Body of pancreas (tissue), 4 donors: ENCODE data around the gene TMEM129. TPM values are rescaled to one million over a fixed set of nuclear protein-coding genes. Genes with fewer than 3 reads are reported as not detected.

Experiments used
- ATAC-seq: fragments of 150-250 bp; one replicate; pipeline ENCODE4 v1.9.1; 2016
- DNase-seq, 4 donors: peaks; one replicate each; pipeline ENCODE4 v3.0.0-alpha.2; 2019
- H3K27ac ChIP-seq, 4 donors: fragments of 200-600 bp; sonication (generic); 1 replicate in 3 of 4; 2 replicates in 1 of 4; pipeline versions ENCODE4 v1.5.1 to v1.6.1; 2016 to 2019; ENCODE audit warnings: mild to moderate bottlenecking in 1 of 4, mixed read lengths in 1 of 4, moderate library complexity in 1 of 4
- H3K27me3 ChIP-seq, 2 donors: fragments of 200-600 bp; sonication (generic); one replicate each; pipeline ENCODE4 v1.6.0; 2016; ENCODE audit warnings: mild to moderate bottlenecking in 1 of 2
- H3K36me3 ChIP-seq, 2 donors: fragments of 200-600 bp; sonication (generic); replicated peaks in 1 of 2; 2 replicates each; pipeline ENCODE4 v1.5.1; 2016; ENCODE audit warnings: low read depth in 2 of 2; ENCODE audit not compliant: insufficient read depth in 1 of 2
- H3K4me1 ChIP-seq: fragments of 200-600 bp; sonication (generic); one replicate; pipeline ENCODE4 v1.6.0; 2016
- H3K4me3 ChIP-seq, 2 donors: fragments of 200-600 bp; sonication (generic); 1 replicate in 1 of 2; 2 replicates in 1 of 2; pipeline ENCODE4 v1.5.1; 2016 to 2019
- H3K9me3 ChIP-seq, 3 donors: fragments of 200-600 bp; sonication (generic); 1 replicate in 2 of 3; 2 replicates in 1 of 3; pipeline ENCODE4 v1.5.1; 2016
- POLR2A ChIP-seq, 3 donors: fragments of 450-650 bp; IDR thresholded peaks; one replicate each; pipeline ENCODE4 v1.6.1; 2016; ENCODE audit warnings: antibody characterized with exemption in 3 of 3, mild to moderate bottlenecking in 2 of 3
- WGBS, 2 donors: methylation state at CpG; one replicate each; pipeline ENCODE4 v1.1.5; 2017; 5-methylcytosine and 5-hydroxymethylcytosine counted together
- intact Hi-C: fragments of 100-400 bp; cut with DNase I; formaldehyde crosslinking; loops from one replicate; pipeline ENCODE4 v1.15.1; 2023
- total RNA-seq, 2 donors: library from RNA; depleted of rRNA; stranded (reverse); fragments of >200 nt; gene quantifications; one replicate each; pipeline ENCODE4 v1.1.0, GENCODE V29; 2016
- TF ChIP-seq, protein P1 (sequence below), 7 experiments: fragments of 450-650 bp in 4 of 7; fragments of 200-600 bp in 3 of 7; sonication (generic) in 3 of 7; IDR thresholded peaks; one replicate each; pipeline ENCODE4 v1.5.1; 2016 to 2019; ENCODE audit warnings: antibody characterized with exemption in 7 of 7

TMEM129 gene
- total RNA-seq, 2 donors from 2014 or later: 26.7 to 53.1 TPM

DNA sequence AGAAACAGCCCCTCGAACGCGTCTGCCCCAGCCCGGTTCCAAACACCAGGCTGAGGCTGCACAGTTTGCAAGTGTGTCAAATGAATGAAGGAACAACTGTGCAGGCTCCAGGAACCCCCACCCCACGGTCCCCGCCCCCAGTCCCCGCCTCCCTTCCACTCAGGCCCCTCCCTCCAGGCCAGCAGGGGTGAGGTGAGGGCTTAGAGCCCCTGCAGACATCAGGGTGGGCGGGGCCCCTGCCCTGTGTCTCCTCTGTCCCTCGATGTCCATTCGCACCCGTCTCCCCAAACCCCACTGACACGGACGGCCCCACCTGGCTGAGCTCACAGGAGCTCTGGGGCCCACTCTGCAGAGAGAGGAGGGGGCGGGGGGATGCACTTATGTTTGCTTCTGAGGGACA is 28.7 kb upstream of the TMEM129 start:
- Histone ChIP-seq H3K4me1 (peaks cover 43% of the 10 kb centered on the region), H3K4me3 (no peak overlapping the region), H3K27ac (no peak overlapping the region), H3K9me3 (no peaks in the 10 kb centered on the region), H3K27me3 (no peaks in the 10 kb centered on the region), H3K36me3 (no peaks in the 10 kb centered on the region)
- DNase-seq: no peak
- TF ChIP-seq POLR2A (IDR thresholded peaks at IDR 0.05): no peak
- TF ChIP-seq, protein P1, sequence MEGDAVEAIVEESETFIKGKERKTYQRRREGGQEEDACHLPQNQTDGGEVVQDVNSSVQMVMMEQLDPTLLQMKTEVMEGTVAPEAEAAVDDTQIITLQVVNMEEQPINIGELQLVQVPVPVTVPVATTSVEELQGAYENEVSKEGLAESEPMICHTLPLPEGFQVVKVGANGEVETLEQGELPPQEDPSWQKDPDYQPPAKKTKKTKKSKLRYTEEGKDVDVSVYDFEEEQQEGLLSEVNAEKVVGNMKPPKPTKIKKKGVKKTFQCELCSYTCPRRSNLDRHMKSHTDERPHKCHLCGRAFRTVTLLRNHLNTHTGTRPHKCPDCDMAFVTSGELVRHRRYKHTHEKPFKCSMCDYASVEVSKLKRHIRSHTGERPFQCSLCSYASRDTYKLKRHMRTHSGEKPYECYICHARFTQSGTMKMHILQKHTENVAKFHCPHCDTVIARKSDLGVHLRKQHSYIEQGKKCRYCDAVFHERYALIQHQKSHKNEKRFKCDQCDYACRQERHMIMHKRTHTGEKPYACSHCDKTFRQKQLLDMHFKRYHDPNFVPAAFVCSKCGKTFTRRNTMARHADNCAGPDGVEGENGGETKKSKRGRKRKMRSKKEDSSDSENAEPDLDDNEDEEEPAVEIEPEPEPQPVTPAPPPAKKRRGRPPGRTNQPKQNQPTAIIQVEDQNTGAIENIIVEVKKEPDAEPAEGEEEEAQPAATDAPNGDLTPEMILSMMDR (IDR thresholded peaks at IDR 0.05): no peak
- intact Hi-C loops: loop anchor here (5.0 to 10.0 kb wide), 3 partner anchors 52 to 445 kb away; no protein-coding TSS in a partner anchor
- WGBS, 2 donors: 79 to 83% methylated on average over 6 to 10 of the region's 14 CpGs
- no peak for ATAC-seq

DNA sequence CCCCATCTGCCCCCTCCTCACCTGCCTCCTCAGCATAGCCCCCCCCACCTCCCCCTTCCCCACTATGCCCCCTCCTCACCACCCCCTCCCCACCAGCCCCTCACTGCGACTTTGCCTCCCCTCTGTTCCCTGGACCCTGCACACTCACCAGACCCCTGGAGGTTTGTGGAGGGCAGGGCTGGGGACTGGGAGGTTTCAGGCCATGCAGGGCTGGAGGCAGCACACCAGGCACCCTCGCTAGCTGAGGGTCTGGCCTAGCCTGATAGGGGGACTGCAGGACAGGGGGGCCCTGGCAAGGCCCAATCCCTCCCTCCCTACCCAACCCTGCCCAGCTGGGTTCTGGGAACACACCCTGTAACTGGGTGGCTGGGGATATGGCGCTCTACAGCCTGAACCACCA is 28.2 kb upstream of the TMEM129 start:
- no peaks in the 10 kb centered on the region for H3K27me3 ChIP-seq
- WGBS, 2 donors: 60% methylated on average over 2 of the region's 3 CpGs; no CpG with 5 or more reads in 1 of the 2 donors
- no peak overlapping the region for H3K27ac ChIP-seq
- intact Hi-C loops: loop anchor here (10.0 kb wide), 1 partner anchor 445 kb away; no protein-coding TSS in a partner anchor
- H3K36me3 ChIP-seq: no peaks in the 10 kb centered on the region
- H3K4me3 ChIP-seq: no peak overlapping the region
- no peaks in the 10 kb centered on the region for H3K9me3 ChIP-seq
- TF ChIP-seq, protein P1 (IDR thresholded peaks at IDR 0.05): no peak
- TF ChIP-seq POLR2A (IDR thresholded peaks at IDR 0.05): no peak
- DNase-seq: no peak
- H3K4me1 ChIP-seq: peaks cover 39% of the 10 kb centered on the region
- ATAC-seq: no peak

DNA sequence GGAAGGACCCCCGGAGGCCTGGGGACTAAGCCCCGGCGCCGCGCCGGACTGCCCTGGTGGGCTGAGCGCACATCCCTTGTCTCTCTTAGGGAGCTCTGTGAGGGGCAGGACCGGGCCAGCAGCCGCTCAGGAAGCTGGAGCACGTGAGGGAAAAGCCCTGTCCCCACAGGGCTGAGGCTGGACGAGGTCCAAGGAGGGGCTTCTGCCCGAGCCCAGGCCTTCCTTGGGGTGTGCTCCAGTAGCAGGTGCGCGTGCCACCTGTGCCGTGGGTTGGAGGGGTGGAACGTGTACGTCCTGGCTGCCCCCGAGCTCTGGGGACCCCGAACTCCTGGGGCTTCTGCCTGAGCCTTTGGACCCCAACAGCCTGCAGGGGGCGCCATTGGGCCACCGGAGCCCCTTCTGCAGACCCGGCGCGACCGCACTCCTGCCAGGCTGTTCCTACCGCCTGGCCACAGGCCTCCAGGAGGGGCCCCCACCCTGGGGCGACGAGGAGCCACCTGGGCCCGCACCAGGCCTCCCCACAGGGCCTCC is 27.4 kb upstream of the TMEM129 start:
- DNase-seq: peak; percentile 74 to 82 (median 78)
- peak; percentile 24 for ATAC-seq
- intact Hi-C loops: loop anchor here (10.0 kb wide), 1 partner anchor 446 kb away; no protein-coding TSS in a partner anchor

DNA sequence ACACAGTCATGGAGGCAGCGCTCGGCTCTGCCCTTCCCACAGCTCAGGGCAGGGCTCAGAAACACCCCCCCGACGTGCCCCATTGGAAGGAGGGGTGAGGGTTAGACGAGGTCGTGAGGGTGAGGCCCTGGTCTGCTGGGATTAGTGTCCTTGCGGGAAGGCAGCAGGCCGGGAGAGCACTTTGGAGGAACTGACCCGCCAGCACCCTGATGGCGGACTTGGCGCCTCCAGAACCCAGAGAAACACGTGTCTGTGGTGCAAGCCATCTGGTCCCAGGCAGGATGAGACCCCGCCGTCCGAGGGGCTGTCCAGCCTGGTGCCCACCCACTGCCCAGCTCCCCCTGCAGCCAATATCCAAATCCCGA is 26.5 kb upstream of the TMEM129 start:
- 74 to 80% methylated on average over 4 to 16 of the region's 16 CpGs for WGBS, 2 donors

More for the DNA sequence above, 27.4 kb upstream of the TMEM129 start:
- H3K27ac ChIP-seq: no peak overlapping the region
- H3K36me3 ChIP-seq: no peaks in the 10 kb centered on the region
- H3K9me3 ChIP-seq: no peaks in the 10 kb centered on the region
- WGBS, 2 donors: 10% methylated on average over 29 of the region's 29 CpGs; no CpG with 5 or more reads in 1 of the 2 donors
- no peaks in the 10 kb centered on the region for H3K27me3 ChIP-seq
- H3K4me3 ChIP-seq: no peak overlapping the region
- TF ChIP-seq, protein P1 (IDR thresholded peaks at IDR 0.05): peak; percentile 55 to 75 (median 72)
- TF ChIP-seq POLR2A (IDR thresholded peaks at IDR 0.05): no peak
- H3K4me1 ChIP-seq: peaks cover 31% of the 10 kb centered on the region

More for the DNA sequence above, 26.5 kb upstream of the TMEM129 start:
- intact Hi-C loops: loop anchor here (10.0 kb wide), 1 partner anchor 447 kb away; no protein-coding TSS in a partner anchor
- no peaks in the 10 kb centered on the region for H3K36me3 ChIP-seq
- H3K27me3 ChIP-seq: no peaks in the 10 kb centered on the region
- H3K4me3 ChIP-seq: no peak overlapping the region
- H3K4me1 ChIP-seq: peaks cover 21% of the 10 kb centered on the region
- no peak for TF ChIP-seq POLR2A (IDR thresholded peaks at IDR 0.05)
- TF ChIP-seq, protein P1 (IDR thresholded peaks at IDR 0.05): no peak
- no peak for DNase-seq
- no peak for ATAC-seq
- peak overlapping the region in 3 of 4 donors; percentile 62 to 78 (median 71) for H3K27ac ChIP-seq
- no peaks in the 10 kb centered on the region for H3K9me3 ChIP-seq
